ENCODE measurements around the gene FAM229B.
"Not testable (repeated sequence)": the region's sequence is repeated elsewhere in the genome, so short reads cannot be mapped to it uniquely, and the experiment has no call there.

FAM229B gene

GRCh38 chr6:112087136-112087911 lies at the start of gene FAM229B, which contains the start of gene TUBE1:
Gene FAM229B, plus strand, starts transcription at chr6:112087591. Its CDS starts 11,693 bp downstream, at chr6:112099284.
Gene TUBE1, minus strand, starts transcription at chr6:112087482. Its CDS starts 48 bp downstream, at chr6:112087434.
- peak; percentile 99 for FAIRE-seq
- DNase-seq (ENCODE audit: extremely low spot score, insufficient read length, low read depth) = peak; percentile 72

GRCh38 chr6:112037783-112038216 lies 49.6 kb upstream of the FAM229B start:
- FAIRE-seq = no peak
- DNase-seq (ENCODE audit: extremely low spot score, insufficient read length, low read depth) = no peak

- DNase-seq (ENCODE audit: extremely low spot score, insufficient read length, low read depth) (no peak), FAIRE-seq (no peak)
These were observed 49.1 kb upstream of the FAM229B start for GRCh38 chr6:112038268-112038667.

GRCh38 chr6:112038756-112039430 lies 48.5 kb upstream of the FAM229B start:
- DNase-seq (ENCODE audit: extremely low spot score, insufficient read length, low read depth) = no peak
- no peak for FAIRE-seq

- FAIRE-seq = no peak
These were observed 48.0 kb upstream of the FAM229B start for GRCh38 chr6:112039431-112039770.

GRCh38 chr6:112040956-112041355 lies 46.4 kb upstream of the FAM229B start:
- FAIRE-seq (no peak), DNase-seq (ENCODE audit: extremely low spot score, insufficient read length, low read depth) (no peak)

More at GRCh38 chr6:112039431-112039770, 48.0 kb upstream of the FAM229B start:
- no peak for DNase-seq (ENCODE audit: extremely low spot score, insufficient read length, low read depth)

- no peak for FAIRE-seq
- DNase-seq (ENCODE audit: extremely low spot score, insufficient read length, low read depth) = no peak
These were observed 45.9 kb upstream of the FAM229B start for GRCh38 chr6:112041535-112041934.

- peak; percentile 73 for DNase-seq (ENCODE audit: extremely low spot score, insufficient read length, low read depth)
- peak; percentile 88 for FAIRE-seq
These were observed 44.1 kb upstream of the FAM229B start for GRCh38 chr6:112043032-112044007.

GRCh38 chr6:112044196-112044595 lies 43.2 kb upstream of the FAM229B start:
- DNase-seq (ENCODE audit: extremely low spot score, insufficient read length, low read depth) = no peak
- no peak for FAIRE-seq

GRCh38 chr6:112044856-112045255 lies 42.5 kb upstream of the FAM229B start:
- FAIRE-seq = no peak
- DNase-seq (ENCODE audit: extremely low spot score, insufficient read length, low read depth) = no peak

- not testable (repeated sequence) for DNase-seq (ENCODE audit: extremely low spot score, insufficient read length, low read depth); FAIRE-seq
These were observed 39.9 kb upstream of the FAM229B start for GRCh38 chr6:112047523-112047922.

- DNase-seq (ENCODE audit: extremely low spot score, insufficient read length, low read depth) (no peak), FAIRE-seq (no peak)
These were observed 38.2 kb upstream of the FAM229B start for GRCh38 chr6:112049026-112049799.

- DNase-seq (ENCODE audit: extremely low spot score, insufficient read length, low read depth) (no peak), FAIRE-seq (no peak)
These were observed 37.4 kb upstream of the FAM229B start for GRCh38 chr6:112049996-112050395.

- no peak for DNase-seq (ENCODE audit: extremely low spot score, insufficient read length, low read depth)
- FAIRE-seq = no peak
These were observed 37.0 kb upstream of the FAM229B start for GRCh38 chr6:112050429-112050828.

GRCh38 chr6:112051251-112051740 lies 36.1 kb upstream of the FAM229B start:
- not testable (repeated sequence) for DNase-seq (ENCODE audit: extremely low spot score, insufficient read length, low read depth); FAIRE-seq

- DNase-seq (ENCODE audit: extremely low spot score, insufficient read length, low read depth) (no peak), FAIRE-seq (no peak)
These were observed 33.4 kb upstream of the FAM229B start, which contains the start of gene CCN6 for GRCh38 chr6:112054001-112054400. Gene CCN6, plus strand, starts transcription at chr6:112054104. Its CDS starts 254 bp downstream, at chr6:112054358.

GRCh38 chr6:112054555-112055190 lies 32.7 kb upstream of the FAM229B start:
- no peak for FAIRE-seq
- DNase-seq (ENCODE audit: extremely low spot score, insufficient read length, low read depth) = no peak

- FAIRE-seq = no peak
- no peak for DNase-seq (ENCODE audit: extremely low spot score, insufficient read length, low read depth)
These were observed 29.0 kb upstream of the FAM229B start for GRCh38 chr6:112058243-112059032.

Data from GM18507 (cell line).